Breast epithelium (tissue), 3 donors: Measurements from ENCODE around the gene C8A.

Experiments used
- CTCF ChIP-seq, 3 donors: fragments of 450-650 bp; IDR thresholded peaks; one replicate each; pipeline ENCODE4 v1.5.1; 2016 to 2017; ENCODE audit warnings: antibody characterized with exemption in 3 of 3, mild to moderate bottlenecking in 3 of 3, moderate library complexity in 3 of 3
- POLR2A ChIP-seq: fragments of 450-650 bp; IDR thresholded peaks from one replicate; pipeline ENCODE4 v1.6.1; 2016; ENCODE audit warnings: antibody characterized with exemption, mild to moderate bottlenecking, moderate library complexity

- TF ChIP-seq CTCF (IDR thresholded peaks at IDR 0.05), result no peak
- TF ChIP-seq POLR2A, result no peak
Measured at GRCh38 chr1:56873213-56873612, 18.6 kb downstream of the C8A start.
